Measurements from ENCODE around the gene HMX1.

GRCh38 chr4:8836664-8837171 is 34.9 kb downstream of the HMX1 start:
- no peak for TF ChIP-seq CTCF (IDR thresholded peaks at IDR 0.05)
- TF ChIP-seq POLR2A (IDR thresholded peaks at IDR 0.05) = no peak
